Measurements from ENCODE around the gene TWIST2. TPM values are rescaled to one million over a fixed set of nuclear protein-coding genes. Genes with fewer than 3 reads are reported as not detected.

Gene TWIST2
- total RNA-seq, 1 experiment from 2014 or later = 0.22 TPM

GRCh38 chr2:238913931-238914647 lies 66.2 kb downstream of the TWIST2 start:
- H3K4me2 ChIP-seq (ENCODE audit: insufficient read depth, insufficient read length, low read length) = no peak overlapping the region

More at GRCh38 chr2:238913931-238914647, 66.2 kb downstream of the TWIST2 start:
- Histone ChIP-seq H2BK120ac (ENCODE audit: low read depth, low read length, poor library complexity, severe bottlenecking) (no peak overlapping the region), H3K79me1 (ENCODE audit: insufficient read depth, low read depth, low read length, poor library complexity, severe bottlenecking) (no peaks in the 10 kb centered on the region), H3K14ac (ENCODE audit: insufficient read depth, low read length) (no peak overlapping the region), H2BK5ac (ENCODE audit: insufficient read length, low read length) (no peak overlapping the region), H3K23ac (ENCODE audit: insufficient read length, low read depth, low read length) (no peak overlapping the region), H3T11ph (ENCODE audit: low read length) (no peak overlapping the region), H3K9me3 (ENCODE audit: control insufficient read depth, low read depth, low read length) (no peaks in the 10 kb centered on the region), H4K8ac (replicated peaks; ENCODE audit: insufficient read length, low read depth, low read length) (no peak overlapping the region), H3K27ac (ENCODE audit: insufficient read length, low read depth, low read length) (no peak overlapping the region), H3K79me2 (ENCODE audit: insufficient read depth, low read length) (no peaks in the 10 kb centered on the region), H2BK20ac (ENCODE audit: low read depth, low read length, poor library complexity, severe bottlenecking) (no peak overlapping the region), H2BK15ac (ENCODE audit: low read depth, low read length) (no peak overlapping the region), H3K27me3 (ENCODE audit: insufficient read depth, low read length) (no peaks in the 10 kb centered on the region), H3K9ac (ENCODE audit: extremely low read depth, insufficient read length, low read length) (no peak overlapping the region), H3K4me1 (ENCODE audit: insufficient read depth, low read length) (no peaks in the 10 kb centered on the region), H3K4ac (ENCODE audit: low read depth, low read length) (no peak overlapping the region), H4K5ac (ENCODE audit: insufficient read length, low read depth, low read length) (no peak overlapping the region), H2AFZ (ENCODE audit: low read length) (no peak overlapping the region), H3K18ac (ENCODE audit: insufficient read length, low read depth, low read length) (no peak overlapping the region), H2BK12ac (ENCODE audit: insufficient read length, low read depth, low read length) (no peak overlapping the region), H3K56ac (ENCODE audit: insufficient read length, low read depth, low read length) (no peak overlapping the region), H4K20me1 (ENCODE audit: control insufficient read depth, insufficient read depth, insufficient read length) (peaks cover 3% of the 10 kb centered on the region), H2AK5ac (ENCODE audit: insufficient read length, low read length) (no peak overlapping the region), H4K91ac (ENCODE audit: insufficient read length, low read depth, low read length) (no peak overlapping the region), H3K23me2 (ENCODE audit: insufficient read length, low read depth, low read length, poor library complexity, severe bottlenecking) (no peaks in the 10 kb centered on the region)
- DNase-seq = no peak
- Mint-ChIP-seq H3K4me1 (peaks cover 0 to 8% of the 10 kb centered on the region in 2 experiments; a peak in 2 of 4 replicates), H3K9me3 (peaks cover 0 to 5% of the 10 kb centered on the region in 2 experiments; a peak in 3 of 5 replicates), H3K4me3 (no peak overlapping the region), H3K27ac (no peak overlapping the region), H3K27me3 (ENCODE audit: low read depth) (peaks cover 16% of the 10 kb centered on the region), H3K36me3 (ENCODE audit: insufficient read depth in 1 of 3, low read depth in 3 of 3) (peaks cover 0 to 3% (median 0%) of the 10 kb centered on the region in 3 experiments; a peak in 1 of 7 replicates)
- no CpG with 5 or more reads among the region's 22 CpGs for WGBS (ENCODE audit: extremely low coverage, insufficient read length, low lambda C conversion rate)
- TF ChIP-seq, protein P1, sequence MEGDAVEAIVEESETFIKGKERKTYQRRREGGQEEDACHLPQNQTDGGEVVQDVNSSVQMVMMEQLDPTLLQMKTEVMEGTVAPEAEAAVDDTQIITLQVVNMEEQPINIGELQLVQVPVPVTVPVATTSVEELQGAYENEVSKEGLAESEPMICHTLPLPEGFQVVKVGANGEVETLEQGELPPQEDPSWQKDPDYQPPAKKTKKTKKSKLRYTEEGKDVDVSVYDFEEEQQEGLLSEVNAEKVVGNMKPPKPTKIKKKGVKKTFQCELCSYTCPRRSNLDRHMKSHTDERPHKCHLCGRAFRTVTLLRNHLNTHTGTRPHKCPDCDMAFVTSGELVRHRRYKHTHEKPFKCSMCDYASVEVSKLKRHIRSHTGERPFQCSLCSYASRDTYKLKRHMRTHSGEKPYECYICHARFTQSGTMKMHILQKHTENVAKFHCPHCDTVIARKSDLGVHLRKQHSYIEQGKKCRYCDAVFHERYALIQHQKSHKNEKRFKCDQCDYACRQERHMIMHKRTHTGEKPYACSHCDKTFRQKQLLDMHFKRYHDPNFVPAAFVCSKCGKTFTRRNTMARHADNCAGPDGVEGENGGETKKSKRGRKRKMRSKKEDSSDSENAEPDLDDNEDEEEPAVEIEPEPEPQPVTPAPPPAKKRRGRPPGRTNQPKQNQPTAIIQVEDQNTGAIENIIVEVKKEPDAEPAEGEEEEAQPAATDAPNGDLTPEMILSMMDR (conservative IDR thresholded peaks at IDR 0.05) = no peak

Data from H9 (cell line).